Trophoblast cell (in vitro differentiated cells and primary cell): ENCODE data around the gene ALPP.
"Not testable (repeated sequence)": the region's sequence is repeated elsewhere in the genome, so short reads cannot be mapped to it uniquely, and the experiment has no call there.

Source experiments
- DNase-seq, 2 donors: peaks; one replicate each; pipeline ENCODE4 v3.0.0-alpha.2; 2016
- H2AFZ ChIP-seq: 2 replicates; pipeline ENCODE4 v1.6.1; 2013; ENCODE audit warnings: low read length, moderate library complexity, mild to moderate bottlenecking; ENCODE audit not compliant: insufficient read depth, poor library complexity
- H2AK5ac ChIP-seq: 2 replicates; pipeline ENCODE4 v1.6.1; 2013; ENCODE audit warnings: mild to moderate bottlenecking, low read length
- H2BK120ac ChIP-seq: 2 replicates; pipeline ENCODE4 v1.6.1; 2013; ENCODE audit warnings: low read length, mild to moderate bottlenecking, moderate library complexity; ENCODE audit not compliant: insufficient read depth, poor library complexity
- H2BK12ac ChIP-seq: 2 replicates; pipeline ENCODE4 v1.6.1; 2013; ENCODE audit warnings: mild to moderate bottlenecking, low read length, moderate library complexity
- H2BK5ac ChIP-seq: 2 replicates; pipeline ENCODE4 v1.6.1; 2013; ENCODE audit warnings: low read length, low read depth, moderate library complexity, mild to moderate bottlenecking; ENCODE audit not compliant: poor library complexity
- H3K14ac ChIP-seq: 2 replicates; pipeline ENCODE4 v1.6.1; 2013; ENCODE audit warnings: mild to moderate bottlenecking, low read length
- H3K18ac ChIP-seq: 2 replicates; pipeline ENCODE4 v1.6.1; 2013; ENCODE audit warnings: mild to moderate bottlenecking, low read length
- H3K23ac ChIP-seq: 2 replicates; pipeline ENCODE4 v1.6.1; 2013; ENCODE audit warnings: low read length
- H3K27ac ChIP-seq: 2 replicates; pipeline ENCODE4 v1.5.1; 2013; ENCODE audit warnings: low read depth, mild to moderate bottlenecking, inconsistent platforms, low read length, moderate library complexity
- H3K27me3 ChIP-seq: 2 replicates; pipeline ENCODE4 v1.6.1; 2013; ENCODE audit warnings: inconsistent platforms, mild to moderate bottlenecking, low read length, moderate library complexity; ENCODE audit not compliant: insufficient read depth
- H3K36me3 ChIP-seq, 2 experiments: 1 replicate in 1 of 2; 2 replicates in 1 of 2; pipeline ENCODE4 v1.6.1; 2013; ENCODE audit warnings: low read length in 2 of 2, mild to moderate bottlenecking in 2 of 2, moderate library complexity in 1 of 2; ENCODE audit not compliant: insufficient read depth in 2 of 2, control insufficient read depth in 1 of 2
- H3K4ac ChIP-seq: 2 replicates; pipeline ENCODE4 v1.6.1; 2013; ENCODE audit warnings: low read depth, mild to moderate bottlenecking, low read length, moderate library complexity
- H3K4me1 ChIP-seq, 2 experiments: 1 replicate in 1 of 2; 2 replicates in 1 of 2; pipeline ENCODE4 v1.6.1; 2013; ENCODE audit warnings: low read length in 2 of 2, mild to moderate bottlenecking in 2 of 2, moderate library complexity in 1 of 2; ENCODE audit not compliant: insufficient read depth in 2 of 2, control insufficient read depth in 1 of 2
- H3K4me2 ChIP-seq: 2 replicates; pipeline ENCODE4 v1.6.1; 2013; ENCODE audit warnings: inconsistent platforms, mild to moderate bottlenecking, low read length, moderate library complexity
- H3K4me3 ChIP-seq: 2 replicates; pipeline ENCODE4 v1.5.1; 2013; ENCODE audit warnings: mild to moderate bottlenecking, low read depth, low read length, inconsistent platforms
- H3K79me1 ChIP-seq: one replicate; pipeline ENCODE4 v1.6.1; 2013; ENCODE audit warnings: low read length
- H3K79me2 ChIP-seq: 2 replicates; pipeline ENCODE4 v1.6.1; 2013; ENCODE audit warnings: low read length, mild to moderate bottlenecking; ENCODE audit not compliant: control insufficient read depth, insufficient read depth, poor library complexity
- H3K9ac ChIP-seq: 2 replicates; pipeline ENCODE4 v1.6.1; 2013; ENCODE audit warnings: mild to moderate bottlenecking, low read length
- H3K9me3 ChIP-seq: 2 replicates; pipeline ENCODE4 v1.6.1; 2013; ENCODE audit warnings: low read depth, mild to moderate bottlenecking, control low read depth, inconsistent platforms, low read length; ENCODE audit not compliant: insufficient read depth
- H4K12ac ChIP-seq: 2 replicates; pipeline ENCODE4 v1.6.1; 2013; ENCODE audit warnings: low read depth, mild to moderate bottlenecking, low read length, moderate library complexity
- H4K8ac ChIP-seq: 2 replicates; pipeline ENCODE4 v1.6.1; 2013; ENCODE audit warnings: low read depth, mild to moderate bottlenecking, low read length, moderate library complexity
- H4K91ac ChIP-seq: one replicate; pipeline ENCODE4 v1.6.1; 2013; ENCODE audit warnings: low read depth, mild to moderate bottlenecking, low read length, moderate library complexity
- WGBS: extraction: QIAGEN DNeasy Blood & Tissue Kit; methylation state at CpG from one replicate; pipeline ENCODE4 v1.1.7; 2013; ENCODE audit warnings: missing lambda C conversion rate; ENCODE audit not compliant: insufficient read length, insufficient coverage; ENCODE audit errors: extremely low coverage; 5-methylcytosine and 5-hydroxymethylcytosine counted together

Gene ALPP

GRCh38 chr2:232393556-232393955 lies 15.0 kb downstream of the ALPP start:
- no peak overlapping the region for H4K12ac ChIP-seq
- no CpG with 5 or more reads among the region's 8 CpGs for WGBS

DNA sequence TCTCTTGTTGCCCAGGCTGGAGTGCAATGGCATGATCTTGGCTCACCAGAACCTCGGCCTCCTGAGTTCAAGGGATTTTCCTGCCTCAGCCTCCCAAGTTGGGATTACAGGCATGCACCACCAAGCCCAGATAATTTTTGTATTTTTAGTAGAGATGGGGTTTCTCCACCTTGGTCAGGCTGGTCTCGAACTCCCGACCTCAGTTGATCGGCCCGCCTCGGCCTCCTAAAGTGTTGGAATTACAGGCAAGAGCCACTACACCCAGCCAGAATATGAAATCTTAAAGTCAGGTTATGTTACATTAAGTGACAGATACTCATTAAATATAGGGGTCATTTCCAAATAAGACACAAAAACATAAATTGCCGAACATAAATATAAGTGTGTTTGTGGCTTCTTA lies 15.9 kb downstream of the ALPP start:
- H2AK5ac ChIP-seq, H3K14ac ChIP-seq, H3K79me1 ChIP-seq, H3K79me2 ChIP-seq, H2BK5ac ChIP-seq, DNase-seq, H3K9me3 ChIP-seq, H2BK12ac ChIP-seq, H3K9ac ChIP-seq, H2BK120ac ChIP-seq, H2AFZ ChIP-seq, H4K12ac ChIP-seq, H3K4ac ChIP-seq, H3K4me2 ChIP-seq, H3K4me3 ChIP-seq, H3K36me3 ChIP-seq, H3K18ac ChIP-seq, H3K23ac ChIP-seq, H4K8ac ChIP-seq, H3K27me3 ChIP-seq, H3K4me1 ChIP-seq, H4K91ac ChIP-seq, H3K27ac ChIP-seq: not testable (repeated sequence)
- WGBS: no CpG with 5 or more reads among the region's 7 CpGs

More at GRCh38 chr2:232393556-232393955, 15.0 kb downstream of the ALPP start:
- no peaks in the 10 kb centered on the region for H3K27me3 ChIP-seq
- H3K9ac ChIP-seq: no peak overlapping the region
- H3K79me1 ChIP-seq: peaks cover 11% of the 10 kb centered on the region
- H2AFZ ChIP-seq: no peak overlapping the region
- no peak overlapping the region for H2BK12ac ChIP-seq
- no peak overlapping the region for H4K8ac ChIP-seq
- H2AK5ac ChIP-seq: no peak overlapping the region
- no peak overlapping the region for H3K4ac ChIP-seq
- H3K9me3 ChIP-seq: no peaks in the 10 kb centered on the region
- no peak overlapping the region for H3K23ac ChIP-seq
- H3K4me1 ChIP-seq: peaks cover 10 to 11% of the 10 kb centered on the region in 2 experiments
- no peak overlapping the region for H3K14ac ChIP-seq
- no peak overlapping the region for H3K4me2 ChIP-seq
- no peak overlapping the region for H3K27ac ChIP-seq
- no peak overlapping the region for H3K4me3 ChIP-seq
- no peaks in the 10 kb centered on the region for H3K36me3 ChIP-seq
- DNase-seq: no peak
- no peak overlapping the region for H2BK120ac ChIP-seq
- no peak overlapping the region for H3K18ac ChIP-seq
- H4K91ac ChIP-seq: no peak overlapping the region
- H3K79me2 ChIP-seq: no peaks in the 10 kb centered on the region
- H2BK5ac ChIP-seq: no peak overlapping the region

DNA sequence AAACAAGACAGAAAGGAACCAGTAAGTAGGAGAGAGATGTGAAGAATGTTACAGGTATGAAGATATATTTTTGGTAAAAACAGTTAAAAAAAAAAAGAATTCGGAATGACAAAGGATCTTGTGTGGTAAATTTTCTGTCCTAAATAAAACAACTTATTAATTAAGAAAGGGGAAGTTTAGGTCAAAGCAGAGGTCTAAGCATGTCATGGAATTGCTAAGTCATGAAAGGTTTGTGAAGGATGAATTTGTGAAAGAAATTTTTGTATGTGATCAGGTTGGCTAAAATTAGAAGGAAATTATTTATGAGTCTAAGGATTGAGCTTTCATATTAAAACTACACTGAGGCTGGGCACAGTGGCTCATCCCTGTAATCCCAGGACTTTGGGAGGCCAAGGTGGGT lies 17.0 kb downstream of the ALPP start:
- Histone ChIP-seq H3K27me3 (no peaks in the 10 kb centered on the region), H3K9ac (no peak overlapping the region), H3K27ac (no peak overlapping the region), H4K8ac (no peak overlapping the region), H3K9me3 (no peaks in the 10 kb centered on the region), H3K23ac (no peak overlapping the region), H2AK5ac (no peak overlapping the region), H2BK120ac (peak overlapping the region; percentile 43), H2BK5ac (no peak overlapping the region), H3K4me1 (no peaks in the 10 kb centered on the region), H2BK12ac (no peak overlapping the region), H3K4me2 (no peak overlapping the region), H3K18ac (no peak overlapping the region), H2AFZ (no peak overlapping the region), H3K79me1 (peaks cover 2% of the 10 kb centered on the region), H4K91ac (peak overlapping the region; percentile 2), H4K12ac (no peak overlapping the region), H3K79me2 (no peaks in the 10 kb centered on the region), H3K4ac (no peak overlapping the region), H3K36me3 (no peaks in the 10 kb centered on the region), H3K14ac (peak overlapping the region; percentile 44), H3K4me3 (no peak overlapping the region)
- WGBS: no CpG with 5 or more reads among the region's 1 CpG
- DNase-seq: no peak

DNA sequence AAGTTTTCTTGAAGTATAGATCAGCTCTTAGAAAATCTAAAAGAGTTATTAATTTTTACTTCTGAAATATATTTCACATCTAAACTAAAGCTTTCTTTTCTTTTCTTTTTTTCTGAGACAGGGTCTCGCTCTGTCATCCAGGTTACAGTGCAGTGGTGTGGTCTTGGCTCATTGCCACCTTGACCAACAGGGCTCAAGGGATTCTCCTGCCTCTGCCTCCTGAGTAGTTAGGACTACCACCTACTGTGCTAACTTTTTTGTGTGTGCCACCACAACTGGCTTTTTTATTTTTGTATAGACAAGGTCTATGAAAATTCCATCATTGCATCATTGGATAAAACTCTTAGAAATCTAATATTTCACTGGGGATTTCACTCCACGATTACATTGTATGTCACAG lies 18.1 kb downstream of the ALPP start:
- no peak overlapping the region for H3K4ac ChIP-seq

More for the DNA sequence above, 18.1 kb downstream of the ALPP start:
- no peaks in the 10 kb centered on the region for H3K4me1 ChIP-seq
- H3K27me3 ChIP-seq: no peaks in the 10 kb centered on the region
- H4K12ac ChIP-seq: no peak overlapping the region
- H2BK12ac ChIP-seq: peak overlapping the region; percentile 84
- no peak overlapping the region for H2BK5ac ChIP-seq
- no peaks in the 10 kb centered on the region for H3K9me3 ChIP-seq
- no peak overlapping the region for H3K4me3 ChIP-seq
- no peak overlapping the region for H2BK120ac ChIP-seq
- no peak overlapping the region for H4K8ac ChIP-seq
- H3K23ac ChIP-seq: no peak overlapping the region
- H3K79me1 ChIP-seq: peaks cover 2% of the 10 kb centered on the region
- no CpG with 5 or more reads among the region's 2 CpGs for WGBS
- no peaks in the 10 kb centered on the region for H3K36me3 ChIP-seq
- no peak overlapping the region for H2AFZ ChIP-seq
- H4K91ac ChIP-seq: no peak overlapping the region
- H3K14ac ChIP-seq: no peak overlapping the region
- DNase-seq: no peak
- no peak overlapping the region for H3K9ac ChIP-seq
- no peak overlapping the region for H3K18ac ChIP-seq
- H3K4me2 ChIP-seq: no peak overlapping the region
- H3K79me2 ChIP-seq: no peaks in the 10 kb centered on the region
- H2AK5ac ChIP-seq: no peak overlapping the region
- H3K27ac ChIP-seq: no peak overlapping the region
